Central memory CD4-positive, alpha-beta T cell (primary cell): ENCODE results near the gene LYSMD2.

Source experiments
- DNase-seq: peaks from one replicate; pipeline ENCODE4 v3.0.0; 2022

The LYSMD2 gene

GRCh38 chr15:51751697-51752683 is 14.5 kb upstream of the LYSMD2 start:
- no peak for DNase-seq

- DNase-seq = peak; percentile 44
Observed at GRCh38 chr15:51750792-51751696, 13.6 kb upstream of the LYSMD2 start, which contains the start of gene TMOD2. TSS of gene TMOD2 (plus strand) at chr15:51751597. CDS start at chr15:51766442, 14,845 bp downstream.

- DNase-seq = no peak
Observed at GRCh38 chr15:51750186-51750585, 12.7 kb upstream of the LYSMD2 start.

- DNase-seq = no peak
Observed at GRCh38 chr15:51749307-51749706, 11.9 kb upstream of the LYSMD2 start.

GRCh38 chr15:51739061-51739712 is 1.7 kb upstream of the LYSMD2 start:
- DNase-seq = no peak

GRCh38 chr15:51738553-51738952 is 1.1 kb upstream of the LYSMD2 start:
- DNase-seq = no peak

GRCh38 chr15:51736751-51737521 is 519 bp downstream of the LYSMD2 start:
- peak; percentile 57 for DNase-seq

- no peak for DNase-seq
Observed at GRCh38 chr15:51736069-51736468, 1.4 kb downstream of the LYSMD2 start.

- peak; percentile 46 for DNase-seq
Observed at GRCh38 chr15:51735228-51736010, 2.0 kb downstream of the LYSMD2 start.

GRCh38 chr15:51732646-51733045 is 4.8 kb downstream of the LYSMD2 start:
- no peak for DNase-seq

- peak; percentile 66 for DNase-seq
Observed at GRCh38 chr15:51731549-51732267, 5.7 kb downstream of the LYSMD2 start.

GRCh38 chr15:51727141-51727897 is 10.1 kb downstream of the LYSMD2 start:
- no peak for DNase-seq

- no peak for DNase-seq
Observed at GRCh38 chr15:51726302-51727073, 11.0 kb downstream of the LYSMD2 start.

- no peak for DNase-seq
Observed at GRCh38 chr15:51724673-51725072, 12.8 kb downstream of the LYSMD2 start.

- no peak for DNase-seq
Observed at GRCh38 chr15:51724199-51724598, 13.3 kb downstream of the LYSMD2 start.

- DNase-seq = no peak
Observed at GRCh38 chr15:51721199-51721960, 16.1 kb downstream of the LYSMD2 start.

GRCh38 chr15:51720201-51720995 is 17.1 kb downstream of the LYSMD2 start:
- DNase-seq = no peak
